Endothelial cell of umbilical vein (primary cell): ENCODE data around the gene IFNGR1. TPM values are rescaled to one million over a fixed set of nuclear protein-coding genes. Genes with fewer than 3 reads are reported as not detected.

ENCODE experiments used
- BruUV-seq: library from RNA; stranded (reverse); fragments of 400-500 nt; replicated peaks from 2 replicates; lab custom pipeline; 2021; lab: Mats Ljungman, UMichigan
- CTCF ChIA-PET: fragments of 300-600, 350-600 bp; sonication (Branson Sonifier 250); formaldehyde crosslinking; loops from one replicate; lab custom pipeline; 2021; ENCODE audit warnings: antibody characterized with exemption, inconsistent platforms; lab: Charles Lee
- POLR2A ChIA-PET: fragments of 300-600, 350-600 bp; sonication (Branson Sonifier 250); formaldehyde crosslinking; loops from one replicate; lab custom pipeline; 2021; ENCODE audit warnings: antibody characterized with exemption, inconsistent platforms; lab: Charles Lee
- DNase-seq: peaks from one replicate; pipeline ENCODE4 v3.0.0-alpha.2; 2011; ENCODE audit warnings: low read depth, low spot score
- FAIRE-seq: peaks from 2 replicates; lab custom pipeline; 2011; peaks lifted over from hg19 to GRCh38; lab: Jason Lieb, UNC
- H2AFZ ChIP-seq: 2 replicates; pipeline ENCODE4 v1.6.0; 2012; ENCODE audit warnings: low read depth, low read length, control low read depth, inconsistent platforms
- H3K27ac ChIP-seq: 2 replicates; pipeline ENCODE4 v1.5.1; 2011; ENCODE audit warnings: low read depth, mild to moderate bottlenecking, control low read depth, low read length, moderate library complexity; ENCODE audit not compliant: insufficient read depth
- H3K27me3 ChIP-seq, 2 experiments: 2 replicates each; pipeline versions ENCODE4 v1.6.0 to v1.6.1; 2011; ENCODE audit warnings: low read length in 2 of 2, mixed read lengths in 1 of 2; ENCODE audit not compliant: control insufficient read depth in 2 of 2, insufficient read depth in 2 of 2
- H3K36me3 ChIP-seq, 2 experiments: 2 replicates in 1 of 2; 3 replicates in 1 of 2; pipeline ENCODE4 v1.5.1; 2011; ENCODE audit warnings: low read length in 2 of 2, mild to moderate bottlenecking in 1 of 2, moderate library complexity in 1 of 2; ENCODE audit not compliant: control insufficient read depth in 2 of 2, insufficient read depth in 2 of 2; ENCODE audit errors: extremely low read depth in 1 of 2
- H3K4me1 ChIP-seq: 3 replicates; pipeline ENCODE4 v1.5.1; 2011; ENCODE audit warnings: mild to moderate bottlenecking, low read length; ENCODE audit not compliant: control insufficient read depth, insufficient read depth; ENCODE audit errors: extremely low read depth
- H3K4me2 ChIP-seq: 2 replicates; pipeline ENCODE4 v1.6.1; 2011; ENCODE audit warnings: low read length, control low read depth, mixed read lengths; ENCODE audit not compliant: insufficient read depth
- H3K4me3 ChIP-seq, 3 experiments: fragments of 200-600 bp in 1 of 3; sonication (generic), shearing (Covaris generic) in 1 of 3; replicated peaks in 1 of 3; 2 replicates each; pipeline ENCODE4 v1.5.1; 2011 to 2016; ENCODE audit warnings: control low read depth in 3 of 3, low read length in 3 of 3, mild to moderate bottlenecking in 2 of 3, inconsistent platforms in 1 of 3, low read depth in 1 of 3, moderate library complexity in 1 of 3; ENCODE audit not compliant: insufficient read depth in 1 of 3
- H3K79me2 ChIP-seq: 2 replicates; pipeline ENCODE4 v1.6.0; 2012; ENCODE audit warnings: low read length, inconsistent platforms; ENCODE audit not compliant: control insufficient read depth, insufficient read depth
- H3K9ac ChIP-seq: replicated peaks from 2 replicates; pipeline ENCODE3; 2011; ENCODE audit warnings: low read length, control low read depth; ENCODE audit not compliant: insufficient read depth; ENCODE audit errors: extremely low read depth
- H3K9me1 ChIP-seq: replicated peaks from 3 replicates; pipeline ENCODE4 v1.6.0; 2011; ENCODE audit warnings: mild to moderate bottlenecking, low read length; ENCODE audit not compliant: control insufficient read depth, insufficient read depth; ENCODE audit errors: extremely low read depth
- H3K9me3 ChIP-seq: replicated peaks from 2 replicates; pipeline ENCODE4 v1.5.1; 2012; ENCODE audit warnings: low read length, inconsistent platforms; ENCODE audit not compliant: control insufficient read depth, insufficient read depth
- H4K20me1 ChIP-seq: replicated peaks from 2 replicates; pipeline ENCODE3; 2011; ENCODE audit warnings: mild to moderate bottlenecking, low read length; ENCODE audit not compliant: control insufficient read depth, insufficient read depth; ENCODE audit errors: extremely low read depth
- EZH2 ChIP-seq: IDR thresholded peaks from 2 replicates; pipeline ENCODE4 v1.6.1; 2012; ENCODE audit warnings: borderline replicate concordance, low read depth, mild to moderate bottlenecking, moderate library complexity, low read length, inconsistent platforms; ENCODE audit not compliant: severe bottlenecking
- FOS ChIP-seq: IDR thresholded peaks from 2 replicates; pipeline ENCODE4 v1.6.1; 2011; ENCODE audit warnings: mild to moderate bottlenecking, low read length, moderate library complexity, borderline replicate concordance; ENCODE audit not compliant: insufficient read depth
- GATA2 ChIP-seq: IDR thresholded peaks from 2 replicates; pipeline ENCODE4 v1.7.0; 2011; ENCODE audit warnings: low read depth, mild to moderate bottlenecking, moderate library complexity, mixed read lengths, low read length; ENCODE audit not compliant: insufficient read length, insufficient read depth
- JUN ChIP-seq: IDR thresholded peaks from 2 replicates; pipeline ENCODE4 v1.6.1; 2011; ENCODE audit warnings: borderline replicate concordance, low read depth; ENCODE audit not compliant: insufficient read length, insufficient read depth
- MYC ChIP-seq: IDR thresholded peaks from one replicate; pipeline ENCODE4 v1.6.1; 2011; ENCODE audit warnings: mild to moderate bottlenecking, low read depth, low read length
- POLR2A ChIP-seq: IDR thresholded peaks from 2 replicates; pipeline ENCODE4 v1.6.1; 2012; ENCODE audit warnings: low read depth, mild to moderate bottlenecking, control low read depth, low read length
- POLR2AphosphoS5 ChIP-seq: IDR thresholded peaks from 2 replicates; pipeline ENCODE4 v1.6.1; 2012; ENCODE audit warnings: low read depth, mild to moderate bottlenecking, control low read depth, low read length, moderate library complexity; ENCODE audit not compliant: insufficient read depth
- dilution Hi-C: fragments of 300-500 bp; cut with MboI; formaldehyde crosslinking; loops from one replicate; pipeline ENCODE4 v1.15.0; 2019; ENCODE audit warnings: low sequenced_read_pairs; ENCODE audit not compliant: extremely low pct_ligation_motif_present
- intact Hi-C: fragments of 100-400 bp; cut with micrococcal nuclease; formaldehyde crosslinking; loops from one replicate; pipeline ENCODE4 v1.10.0; 2022
- polyA plus RNA-seq, 4 experiments: library from polyadenylated mRNA; depleted of rRNA in 3 of 4; stranded (reverse) in 3 of 4; unstranded in 1 of 4; fragments of >200 nt; gene quantifications; 2 replicates each; pipeline versions ENCODE4 v1.2.1 to v1.2.3, GENCODE V29; 2011 to 2012; ENCODE audit warnings: missing spikeins in 1 of 4
- total RNA-seq: library from RNA; stranded (reverse); gene quantifications from 2 replicates; pipeline ENCODE4 v1.2.3, GENCODE V29; 2021
- TF ChIP-seq, protein P1 (sequence below): IDR thresholded peaks from 2 replicates; pipeline ENCODE4 v1.6.1; 2011; ENCODE audit not compliant: insufficient read depth, insufficient read length
- TF ChIP-seq, protein P2 (sequence below), 2 donors: IDR thresholded peaks; 1 replicate in 1 of 2; 2 replicates in 1 of 2; pipeline ENCODE4 v1.5.1; 2011; ENCODE audit warnings: low read length in 2 of 2, mild to moderate bottlenecking in 2 of 2, moderate library complexity in 2 of 2, control low read depth in 1 of 2, inconsistent platforms in 1 of 2, low read depth in 1 of 2; ENCODE audit not compliant: insufficient read depth in 1 of 2; ENCODE audit errors: extremely low read depth in 1 of 2

IFNGR1 gene
- total and polyA plus RNA-seq, 2 donors (not counting 3 experiments of a cell fraction or from before 2014, with no cell fraction given): 19.1 to 31.2 TPM

DNA sequence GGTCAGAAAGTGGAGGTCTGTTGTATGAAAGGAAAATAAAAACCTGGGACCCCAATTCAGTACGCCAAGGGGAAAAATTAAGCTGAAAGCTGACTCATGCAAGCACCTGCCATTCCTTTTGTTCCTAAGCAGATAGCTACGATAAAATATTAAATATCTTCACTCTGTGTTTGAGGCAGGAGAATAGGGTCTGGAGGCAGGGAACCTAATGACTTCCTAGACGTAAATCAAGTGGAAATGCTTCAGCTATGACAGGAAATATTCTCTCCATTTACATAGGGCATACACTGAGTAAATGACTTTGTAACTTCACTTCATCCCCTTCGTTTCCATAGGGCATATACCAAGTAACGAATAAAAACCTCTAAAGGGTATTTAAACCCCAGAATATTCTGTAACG is 41.0 kb upstream of the IFNGR1 start:
- no peak for FAIRE-seq
- H3K36me3 ChIP-seq: no peaks in the 10 kb centered on the region
- H3K9me3 ChIP-seq: no peaks in the 10 kb centered on the region
- no peaks in the 10 kb centered on the region for H3K79me2 ChIP-seq
- peak; percentile 34 for DNase-seq
- no peak for TF ChIP-seq GATA2
- TF ChIP-seq EZH2: no peak
- TF ChIP-seq, protein P1, sequence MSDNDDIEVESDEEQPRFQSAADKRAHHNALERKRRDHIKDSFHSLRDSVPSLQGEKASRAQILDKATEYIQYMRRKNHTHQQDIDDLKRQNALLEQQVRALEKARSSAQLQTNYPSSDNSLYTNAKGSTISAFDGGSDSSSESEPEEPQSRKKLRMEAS: no peak
- no peak overlapping the region for H3K4me2 ChIP-seq
- H3K4me3 ChIP-seq: no peak overlapping the region
- peaks cover 2% of the 10 kb centered on the region for H3K4me1 ChIP-seq
- dilution Hi-C loops: no loop called here
- H3K9ac ChIP-seq: no peak overlapping the region
- ChIA-PET CTCF (interaction anchor here (1.1 to 1.3 kb wide), 2 partner anchors 10 to 11 kb away, joined by 3 to 4 read pairs; no protein-coding TSS in a partner anchor), POLR2A (no interaction called here)
- no peaks in the 10 kb centered on the region for H4K20me1 ChIP-seq
- no TSS peak for BruUV-seq
- peaks cover 4 to 15% of the 10 kb centered on the region in 2 experiments for H3K27me3 ChIP-seq
- intact Hi-C loops: no loop called here
- H2AFZ ChIP-seq: no peak overlapping the region
- H3K27ac ChIP-seq: no peak overlapping the region
- no peaks in the 10 kb centered on the region for H3K9me1 ChIP-seq

DNA sequence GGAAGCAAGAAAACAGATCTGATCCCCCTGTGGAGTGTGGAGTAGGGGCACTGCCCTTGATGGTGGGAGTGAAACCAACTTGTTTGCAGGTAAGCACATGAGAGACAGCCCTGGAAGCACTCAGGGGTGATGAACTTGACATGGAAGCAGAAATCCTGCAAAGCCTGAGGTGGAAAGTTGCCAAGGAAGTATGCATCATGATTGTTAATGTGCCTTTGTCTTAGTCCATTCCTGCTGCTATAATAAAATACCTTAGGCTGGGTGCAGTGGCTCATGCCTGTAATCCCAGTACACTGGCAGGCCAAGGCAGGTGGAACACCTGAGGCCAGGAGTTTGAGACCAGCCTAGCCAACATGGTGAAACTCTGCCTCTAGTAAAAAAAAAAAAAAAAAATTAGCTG is 40.2 kb upstream of the IFNGR1 start:
- intact Hi-C loops: no loop called here
- CTCF ChIA-PET: interaction anchor here (1.3 kb wide), 1 partner anchor 12 kb away, joined by 3 read pairs; no protein-coding TSS in a partner anchor

More for the DNA sequence above, 40.2 kb upstream of the IFNGR1 start:
- Histone ChIP-seq H2AFZ (no peak overlapping the region), H3K27me3 (peaks cover 2 to 11% of the 10 kb centered on the region in 2 experiments), H3K79me2 (no peaks in the 10 kb centered on the region), H3K4me3 (no peak overlapping the region), H3K9ac (no peak overlapping the region), H4K20me1 (no peaks in the 10 kb centered on the region), H3K9me1 (no peaks in the 10 kb centered on the region), H3K36me3 (no peaks in the 10 kb centered on the region), H3K4me1 (peaks cover 2% of the 10 kb centered on the region), H3K9me3 (no peaks in the 10 kb centered on the region), H3K4me2 (no peak overlapping the region), H3K27ac (no peak overlapping the region)
- no TSS peak for BruUV-seq
- DNase-seq (peak; percentile 23), FAIRE-seq (no peak)
- dilution Hi-C loops: no loop called here
- TF ChIP-seq MYC: no peak
- TF ChIP-seq, protein P2, sequence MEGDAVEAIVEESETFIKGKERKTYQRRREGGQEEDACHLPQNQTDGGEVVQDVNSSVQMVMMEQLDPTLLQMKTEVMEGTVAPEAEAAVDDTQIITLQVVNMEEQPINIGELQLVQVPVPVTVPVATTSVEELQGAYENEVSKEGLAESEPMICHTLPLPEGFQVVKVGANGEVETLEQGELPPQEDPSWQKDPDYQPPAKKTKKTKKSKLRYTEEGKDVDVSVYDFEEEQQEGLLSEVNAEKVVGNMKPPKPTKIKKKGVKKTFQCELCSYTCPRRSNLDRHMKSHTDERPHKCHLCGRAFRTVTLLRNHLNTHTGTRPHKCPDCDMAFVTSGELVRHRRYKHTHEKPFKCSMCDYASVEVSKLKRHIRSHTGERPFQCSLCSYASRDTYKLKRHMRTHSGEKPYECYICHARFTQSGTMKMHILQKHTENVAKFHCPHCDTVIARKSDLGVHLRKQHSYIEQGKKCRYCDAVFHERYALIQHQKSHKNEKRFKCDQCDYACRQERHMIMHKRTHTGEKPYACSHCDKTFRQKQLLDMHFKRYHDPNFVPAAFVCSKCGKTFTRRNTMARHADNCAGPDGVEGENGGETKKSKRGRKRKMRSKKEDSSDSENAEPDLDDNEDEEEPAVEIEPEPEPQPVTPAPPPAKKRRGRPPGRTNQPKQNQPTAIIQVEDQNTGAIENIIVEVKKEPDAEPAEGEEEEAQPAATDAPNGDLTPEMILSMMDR (IDR thresholded peaks at IDR 0.05; ENCODE audit: extremely low read depth in 1 of 2, insufficient read depth in 1 of 2, low read depth in 1 of 2, low read length in 2 of 2): no peak
- TF ChIP-seq, protein P1: no peak
- no peak for TF ChIP-seq FOS
- no peak for TF ChIP-seq POLR2A
- TF ChIP-seq GATA2: no peak
- no peak for TF ChIP-seq JUN
- no peak for TF ChIP-seq POLR2AphosphoS5
- POLR2A ChIA-PET: no interaction called here
